HG03139 (cell line): ENCODE data around the gene CDR2.
"Not testable (repeated sequence)": the region's sequence is repeated elsewhere in the genome, so short reads cannot be mapped to it uniquely, and the experiment has no call there.

Experiments used
- ATAC-seq: cut with Tn5 transposase; IDR thresholded peaks from one replicate; pipeline ENCODE4 v1.9.1; 2021; ENCODE audit not compliant: unreplicated experiment

CDR2 gene

GRCh38 chr16:22375963-22376640, 1.7 kb upstream of the CDR2 start:
- no peak for ATAC-seq

GRCh38 chr16:22375117-22375962, 921 bp upstream of the CDR2 start:
- ATAC-seq: no peak

DNA sequence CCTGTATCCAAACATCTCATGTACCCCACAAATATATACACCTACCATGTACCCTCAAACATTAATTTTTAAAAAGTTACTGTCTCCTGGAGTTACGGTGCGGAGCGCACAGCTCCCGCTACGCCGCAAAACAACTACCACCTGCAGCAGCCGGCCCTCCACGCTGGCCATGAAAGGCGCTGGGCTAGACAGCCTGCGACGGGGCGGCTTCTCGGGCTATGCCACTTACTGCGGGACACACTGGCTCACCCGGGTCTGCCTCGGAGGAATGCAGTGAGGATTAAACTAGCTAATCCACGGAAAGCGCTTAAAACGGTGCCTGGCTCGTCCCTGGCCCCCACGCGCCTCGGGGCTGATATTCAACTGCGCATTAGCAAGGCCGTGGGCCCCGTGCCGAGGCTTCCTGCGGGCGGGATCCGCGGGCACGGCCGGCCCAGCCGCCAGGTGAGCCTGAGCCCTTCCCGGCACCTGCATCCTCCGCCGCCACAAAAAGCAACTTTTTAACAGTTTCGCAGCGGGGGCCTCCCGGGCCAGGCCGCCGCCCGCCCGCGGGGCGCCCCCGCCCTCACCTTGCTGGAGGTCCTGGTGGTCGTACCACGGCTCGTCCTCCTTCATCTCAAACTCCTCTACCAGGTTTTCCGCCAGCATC, 633 bp downstream of the CDR2 start:
- ATAC-seq: peak; percentile 12

DNA sequence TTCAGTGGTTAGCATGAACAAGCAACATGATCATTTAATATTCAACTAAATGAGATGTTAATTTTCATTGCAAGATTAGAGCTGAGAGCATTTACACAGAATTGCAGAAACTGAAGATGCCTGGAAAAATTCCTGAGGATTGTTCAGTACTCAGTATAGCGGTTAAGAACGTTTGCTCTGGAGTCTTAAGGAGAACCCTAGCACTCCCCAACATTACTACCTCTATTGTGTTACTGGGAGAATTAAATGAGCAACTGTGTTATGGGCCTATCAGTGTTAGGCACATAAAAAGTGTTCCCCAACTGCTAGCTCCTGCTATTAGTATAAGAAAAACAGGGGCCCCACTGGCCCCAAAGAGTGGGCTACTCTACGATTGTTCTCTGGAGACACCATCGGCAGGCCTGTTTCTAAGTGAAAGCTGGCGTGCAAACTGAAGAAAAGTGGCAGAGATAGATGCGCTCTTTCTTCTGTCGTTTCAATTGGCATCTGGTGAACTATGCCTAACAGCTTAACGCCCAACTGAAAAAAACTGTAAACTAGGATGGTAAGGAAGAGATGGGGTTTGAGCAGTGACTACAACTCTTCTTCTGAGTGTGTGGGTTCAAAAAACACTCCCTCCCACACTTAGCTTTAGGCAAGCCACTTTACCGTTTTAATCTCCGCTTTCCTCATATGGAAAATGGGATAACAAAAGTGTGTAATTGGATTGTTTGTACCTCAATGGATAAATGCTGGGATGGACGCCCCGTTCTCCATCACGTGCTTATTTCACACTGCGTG, 1.3 kb downstream of the CDR2 start:
- no peak for ATAC-seq

DNA sequence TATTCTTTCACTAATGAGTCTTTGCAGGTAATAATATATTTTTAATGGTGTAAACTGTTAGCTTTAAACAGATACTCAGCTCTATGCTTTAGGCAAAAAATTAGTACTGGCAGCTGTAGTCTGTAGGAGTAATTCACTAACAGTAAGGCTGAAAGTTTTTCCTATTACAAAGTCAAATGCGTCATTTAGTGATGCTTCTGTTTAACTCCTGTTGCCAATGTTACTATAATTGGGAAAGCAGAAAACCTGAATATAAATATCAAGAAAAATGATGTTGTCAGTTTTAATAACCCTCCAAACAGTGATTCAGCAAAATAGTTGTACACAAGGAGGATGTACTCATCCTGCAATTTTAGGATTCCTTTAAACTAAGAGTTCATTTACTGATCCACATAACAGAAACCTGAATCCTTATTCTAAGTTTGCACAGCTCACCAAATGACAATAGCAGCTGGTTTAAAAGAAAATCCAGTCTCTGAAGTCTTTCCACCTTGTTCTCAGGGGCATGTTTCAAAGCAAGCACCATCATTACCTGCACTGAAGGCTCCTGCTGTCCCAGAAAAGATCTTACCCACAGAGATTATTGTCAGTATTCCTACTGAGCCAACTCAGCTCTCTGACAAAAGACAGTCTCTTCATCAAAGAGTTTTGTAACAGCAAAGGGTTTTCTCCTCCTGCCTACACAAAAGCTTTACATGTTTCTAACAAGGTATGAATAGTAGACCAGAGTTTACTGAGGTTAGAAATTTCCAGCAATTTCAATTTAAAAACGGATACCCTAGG, 4.2 kb downstream of the CDR2 start:
- ATAC-seq: no peak

DNA sequence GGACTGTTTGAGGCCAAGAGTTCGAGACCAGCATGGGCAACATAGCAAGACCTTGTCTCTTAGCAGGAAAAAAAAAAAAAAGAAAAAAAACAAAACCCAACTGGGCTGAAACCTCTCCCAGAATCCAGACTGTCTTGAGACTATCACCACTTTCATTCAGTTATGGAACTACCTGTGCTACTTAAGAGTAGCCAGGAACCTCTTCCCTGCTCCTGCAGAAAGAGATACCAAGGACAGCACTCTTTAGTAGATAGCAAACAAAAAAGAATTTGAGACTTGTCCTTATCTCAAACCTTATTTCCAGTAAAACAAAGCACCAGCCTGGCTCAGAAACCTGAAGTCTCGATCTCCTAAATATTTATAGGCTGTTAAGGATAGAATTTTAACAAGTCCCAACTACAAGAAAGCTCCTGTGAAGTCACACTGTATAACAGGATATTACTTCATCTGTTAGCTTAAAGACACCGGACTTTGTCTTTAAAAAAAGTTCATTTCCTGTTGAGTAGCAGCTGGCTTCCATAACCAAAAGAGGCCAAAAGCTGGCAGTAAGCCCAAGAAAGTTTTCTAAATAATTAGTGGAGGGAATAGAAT, 5.1 kb downstream of the CDR2 start:
- ATAC-seq: no peak

- not testable (repeated sequence) for ATAC-seq
These were observed 6.1 kb downstream of the CDR2 start for GRCh38 chr16:22368200-22368826.

GRCh38 chr16:22366889-22367288, 7.5 kb downstream of the CDR2 start:
- no peak for ATAC-seq

DNA sequence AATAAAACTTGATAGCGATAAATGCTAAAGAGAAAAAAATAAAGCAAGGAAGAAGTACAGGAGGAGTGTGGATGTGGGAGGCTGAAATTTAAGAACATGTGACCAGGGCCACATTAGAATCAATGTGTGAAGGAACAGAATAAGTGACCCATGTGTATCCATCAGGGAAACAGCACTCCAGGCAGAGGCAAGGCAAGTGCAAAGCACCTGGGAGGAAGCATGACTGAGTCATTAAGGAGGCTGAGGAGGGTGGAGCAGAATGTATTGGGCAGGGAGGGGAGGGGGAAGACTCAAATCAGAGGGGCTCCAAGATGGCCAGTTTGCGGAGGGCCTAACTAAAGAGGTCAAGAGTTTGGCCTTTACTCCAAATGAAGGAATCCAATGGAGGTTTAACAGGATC, 8.0 kb downstream of the CDR2 start:
- ATAC-seq: no peak

GRCh38 chr16:22364241-22364640, 10.2 kb downstream of the CDR2 start:
- ATAC-seq: no peak

- ATAC-seq: no peak
These were observed 13.3 kb downstream of the CDR2 start for GRCh38 chr16:22360963-22361659.

- no peak for ATAC-seq
These were observed 14.7 kb downstream of the CDR2 start for GRCh38 chr16:22359679-22360078.

- no peak for ATAC-seq
These were observed 16.4 kb downstream of the CDR2 start for GRCh38 chr16:22358000-22358399.

- peak; percentile 46 for ATAC-seq
These were observed 16.8 kb downstream of the CDR2 start for GRCh38 chr16:22357635-22357971.

DNA sequence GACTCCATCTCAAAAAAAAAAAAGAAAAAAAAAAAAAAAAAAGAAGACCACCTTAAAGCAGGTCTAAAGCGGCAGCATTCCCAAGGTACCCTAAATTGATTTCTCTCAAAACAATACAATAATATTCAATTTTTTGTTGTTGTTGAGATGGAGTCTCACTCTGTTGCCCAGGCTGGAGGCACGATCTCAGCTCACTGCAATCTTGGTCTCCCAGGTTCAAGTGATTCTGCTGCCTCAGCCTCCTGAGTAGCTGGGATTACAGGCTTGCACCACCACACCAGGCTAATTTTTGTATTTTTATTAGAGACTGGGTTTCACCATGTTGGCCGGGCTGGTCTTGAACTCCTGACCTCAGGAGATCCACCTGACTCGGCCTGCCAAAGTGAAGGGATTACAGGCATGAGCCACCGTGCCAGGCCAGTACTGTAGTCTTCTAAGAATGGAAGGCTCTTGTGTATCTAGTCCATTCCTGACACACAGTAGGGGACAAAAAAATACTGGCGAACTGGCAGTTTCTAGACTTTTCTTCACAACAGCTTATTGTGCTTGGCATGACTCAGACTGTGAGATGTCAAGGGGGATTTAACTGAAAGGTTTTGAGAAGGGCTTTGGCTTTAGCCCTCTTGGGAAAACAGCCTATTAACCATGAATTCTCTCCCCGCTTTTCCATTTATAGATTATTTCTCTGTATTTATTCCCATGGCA, 17.3 kb downstream of the CDR2 start:
- ATAC-seq: peak; percentile 19

DNA sequence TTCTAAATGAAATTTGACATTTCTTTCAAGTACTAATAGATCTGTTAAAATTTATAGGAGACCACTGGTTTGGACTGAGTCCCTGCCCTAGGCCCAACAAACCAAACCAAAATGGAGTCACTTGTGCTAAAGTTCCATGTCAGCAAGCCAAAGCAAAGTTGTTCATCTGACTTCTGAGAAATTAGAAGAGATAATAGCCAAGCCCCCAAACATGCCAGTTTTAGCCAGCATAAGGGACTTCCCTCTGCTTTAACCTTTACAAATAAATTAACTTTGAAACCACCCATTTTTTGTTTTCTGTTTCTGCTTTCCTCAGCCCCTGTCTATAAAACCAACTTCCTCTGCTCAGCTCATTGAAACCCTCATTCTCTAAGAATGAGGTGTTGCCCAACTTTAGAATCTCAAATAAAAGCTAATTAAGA, 18.9 kb downstream of the CDR2 start:
- no peak for ATAC-seq

DNA sequence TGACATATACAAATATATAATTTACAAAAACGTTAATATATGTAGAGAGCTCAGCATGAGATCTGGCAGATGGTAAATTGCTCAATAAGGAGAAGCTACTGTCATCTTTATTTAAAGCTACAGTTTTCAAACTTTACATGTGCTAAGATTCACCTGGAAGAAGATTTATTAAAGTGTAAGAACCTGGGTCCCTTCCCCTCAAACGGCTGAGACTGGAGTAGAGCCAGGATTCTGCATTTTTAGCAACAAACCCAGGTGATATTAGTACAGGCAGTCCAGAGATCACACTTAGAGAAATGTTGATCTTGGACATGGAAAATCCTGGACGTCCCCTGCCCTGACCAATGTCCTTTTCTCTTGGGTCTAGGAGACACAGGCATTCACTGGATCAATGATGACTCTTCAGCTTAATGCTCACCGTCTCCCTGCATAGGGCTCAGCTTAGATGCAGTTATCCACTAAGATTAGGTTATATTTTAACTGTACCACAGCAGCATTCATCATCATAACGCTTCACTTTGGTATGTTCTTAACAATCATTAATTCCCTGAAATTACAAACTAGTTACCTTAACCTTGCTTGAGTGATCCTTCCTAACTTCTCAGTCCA, 20.4 kb downstream of the CDR2 start:
- no peak for ATAC-seq
